HCT116 (cell line): Measurements from ENCODE around the gene MUC22. TPM values are rescaled to one million over a fixed set of nuclear protein-coding genes. Genes with fewer than 3 reads are reported as not detected.

Source experiments
- ATAC-seq: fragments of 200-7000 bp; cut with Tn5 transposase; 2 replicates; pipeline ENCODE4 v1.9.1; 2020; ENCODE audit warnings: mild to moderate bottlenecking, moderate library complexity
- BruUV-seq: library from RNA; stranded (reverse); fragments of 400-500 nt; replicated peaks from 2 replicates; lab custom pipeline; 2021; lab: Mats Ljungman, UMichigan
- CTCF ChIA-PET: fragments of 300-600 bp; sonication (Branson Sonifier 250); formaldehyde crosslinking; loops from one replicate; lab custom pipeline; 2021; ENCODE audit warnings: antibody characterized with exemption; lab: Charles Lee
- POLR2A ChIA-PET: fragments of 300-600, 350-600 bp; sonication (Branson Sonifier 250); formaldehyde crosslinking; loops from one replicate; lab custom pipeline; 2021; ENCODE audit warnings: antibody characterized with exemption; lab: Charles Lee
- RAD21 ChIA-PET, 2 experiments: fragments of 300-600 bp; sonication (Branson Sonifier 250); formaldehyde crosslinking; loops; one replicate each; lab custom pipeline; 2023; ENCODE audit warnings: low total read pairs in 2 of 2; ENCODE audit not compliant: uncharacterized antibody in 2 of 2, unreplicated experiment in 2 of 2, low non-redundant PET in 1 of 2; lab: Charles Lee
- DNase-seq: peaks from one replicate; pipeline ENCODE4 v3.0.0-alpha.2; 2010; ENCODE audit warnings: low read depth, low spot score
- H2AFZ ChIP-seq: fragments of 200-600 bp; shearing (Covaris generic), sonication (generic); 2 replicates; pipeline ENCODE4 v1.6.1; 2017; ENCODE audit warnings: low read depth, mixed run types, mixed read lengths, antibody characterized with exemption, low read length; ENCODE audit not compliant: poor library complexity, severe bottlenecking
- H3K27ac ChIP-seq: 2 replicates; pipeline ENCODE4 v1.5.1; 2012; ENCODE audit warnings: low read depth, low read length
- H3K27me3 ChIP-seq: fragments of 200-600 bp; sonication (generic); 2 replicates; pipeline ENCODE4 v1.6.1; 2016; ENCODE audit warnings: mixed run types, low read length, mixed read lengths; ENCODE audit not compliant: insufficient read depth
- H3K36me3 ChIP-seq, 2 experiments: fragments of 200-500 bp in 1 of 2; fragments of 200-600 bp in 1 of 2; sonication (Bioruptor generic) in 1 of 2; sonication (generic) in 1 of 2; 2 replicates each; pipeline versions ENCODE4 v1.5.1 to v1.6.1; 2014 to 2016; ENCODE audit warnings: low read length in 2 of 2, inconsistent platforms in 1 of 2, mixed read lengths in 1 of 2, mixed run types in 1 of 2; ENCODE audit not compliant: insufficient read depth in 2 of 2, control insufficient read depth in 1 of 2
- H3K4me1 ChIP-seq, 2 experiments: fragments of 200-600 bp in 1 of 2; sonication (generic) in 1 of 2; 2 replicates each; pipeline versions ENCODE4 v1.5.1 to v1.6.1; 2012 to 2017; ENCODE audit warnings: low read length in 2 of 2, inconsistent platforms in 1 of 2, mild to moderate bottlenecking in 1 of 2, mixed read lengths in 1 of 2, mixed run types in 1 of 2, moderate library complexity in 1 of 2; ENCODE audit not compliant: insufficient read depth in 2 of 2, control insufficient read depth in 1 of 2
- H3K4me2 ChIP-seq: fragments of 200-600 bp; sonication (generic); 2 replicates; pipeline ENCODE4 v1.6.1; 2017; ENCODE audit warnings: mixed run types, low read length, mixed read lengths
- H3K4me3 ChIP-seq, 2 experiments: fragments of 200-600 bp in 1 of 2; sonication (generic) in 1 of 2; replicated peaks in 1 of 2; 2 replicates each; pipeline ENCODE4 v1.5.1; 2011 to 2016; ENCODE audit warnings: low read length in 2 of 2, control low read depth in 1 of 2, low read depth in 1 of 2, mild to moderate bottlenecking in 1 of 2, mixed read lengths in 1 of 2, mixed run types in 1 of 2
- H3K79me2 ChIP-seq: fragments of 200-600 bp; sonication (generic); 2 replicates; pipeline ENCODE4 v1.6.1; 2017; ENCODE audit warnings: mild to moderate bottlenecking, mixed run types, low read length, moderate library complexity, mixed read lengths; ENCODE audit not compliant: insufficient read depth
- H3K9ac ChIP-seq: fragments of 200-600 bp; sonication (generic); 2 replicates; pipeline ENCODE4 v1.6.1; 2016; ENCODE audit warnings: low read length, mixed read lengths
- H3K9me2 ChIP-seq: fragments of 200-600 bp; sonication (generic), shearing (Covaris generic); 2 replicates; pipeline ENCODE4 v1.6.1; 2017; ENCODE audit warnings: mixed run types, mild to moderate bottlenecking, moderate library complexity; ENCODE audit not compliant: insufficient read depth
- H3K9me3 ChIP-seq, 2 experiments: fragments of 200-500 bp in 1 of 2; fragments of 200-600 bp in 1 of 2; sonication (Bioruptor generic) in 1 of 2; sonication (generic) in 1 of 2; 2 replicates each; pipeline ENCODE4 v1.6.1; 2014 to 2017; ENCODE audit warnings: low read length in 2 of 2, mixed read lengths in 2 of 2, inconsistent platforms in 1 of 2, low read depth in 1 of 2, mild to moderate bottlenecking in 1 of 2, mixed run types in 1 of 2, moderate library complexity in 1 of 2; ENCODE audit not compliant: control insufficient read depth in 1 of 2, insufficient read depth in 1 of 2
- H4K20me1 ChIP-seq: fragments of 200-600 bp; sonication (generic), shearing (Covaris generic); 2 replicates; pipeline ENCODE4 v1.6.1; 2017; ENCODE audit warnings: mixed run types, mild to moderate bottlenecking, moderate library complexity; ENCODE audit not compliant: insufficient read depth
- CBX3 ChIP-seq: IDR thresholded peaks from 2 replicates; pipeline ENCODE4 v1.6.1; 2012; ENCODE audit warnings: low read depth
- CEBPB ChIP-seq: IDR thresholded peaks from 2 replicates; pipeline ENCODE4 v1.6.1; 2012; ENCODE audit warnings: low read depth
- CTCF ChIP-seq, 3 experiments: fragments of 200-600 bp in 1 of 3; sonication (generic) in 1 of 3; IDR thresholded peaks in 2 of 3; conservative IDR thresholded peaks in 1 of 3; 2 replicates each; pipeline ENCODE4 v1.5.1; 2012 to 2017; ENCODE audit warnings: low read depth in 2 of 3, low read length in 2 of 3, antibody characterized with exemption in 1 of 3, borderline replicate concordance in 1 of 3, control low read depth in 1 of 3, mild to moderate bottlenecking in 1 of 3, mixed read lengths in 1 of 3, mixed run types in 1 of 3, moderate library complexity in 1 of 3; ENCODE audit not compliant: insufficient read depth in 1 of 3
- EGR1 ChIP-seq: IDR thresholded peaks from 2 replicates; pipeline ENCODE4 v1.6.1; 2012; ENCODE audit warnings: low read depth
- EZH2 ChIP-seq: fragments of 200-600 bp; sonication (generic); IDR thresholded peaks from 2 replicates; pipeline ENCODE4 v1.6.1; 2017; ENCODE audit warnings: antibody characterized with exemption, mixed run types
- FOSL1 ChIP-seq: IDR thresholded peaks from 2 replicates; pipeline ENCODE4 v1.6.1; 2012; ENCODE audit warnings: low read depth
- POLR2A ChIP-seq: IDR thresholded peaks from 2 replicates; pipeline ENCODE4 v1.7.0; 2011; ENCODE audit warnings: borderline replicate concordance; ENCODE audit not compliant: insufficient read depth, insufficient read length; ENCODE audit errors: extremely low read depth
- POLR2AphosphoS5 ChIP-seq: IDR thresholded peaks from 2 replicates; pipeline ENCODE4 v1.6.1; 2011; ENCODE audit warnings: mild to moderate bottlenecking, low read depth, low read length, moderate library complexity
- TCF7L2 ChIP-seq: IDR thresholded peaks from 2 replicates; pipeline ENCODE4 v1.7.0; 2011; ENCODE audit warnings: borderline replicate concordance, inconsistent platforms; ENCODE audit not compliant: insufficient read depth, insufficient read length; ENCODE audit errors: extremely low read depth
- ZBTB33 ChIP-seq: IDR thresholded peaks from 2 replicates; pipeline ENCODE4 v1.6.1; 2011; ENCODE audit warnings: mild to moderate bottlenecking, low read length, moderate library complexity; ENCODE audit not compliant: insufficient replicate concordance; ENCODE audit errors: extremely low read depth
- ZFX ChIP-seq: fragments of 450-650 bp; IDR thresholded peaks from 2 replicates; pipeline ENCODE4 v1.6.1; 2017
- ZNF274 ChIP-seq: fragments of 200-500 bp; sonication (Bioruptor generic); IDR thresholded peaks from 2 replicates; pipeline ENCODE4 v1.6.1; 2014; ENCODE audit warnings: mild to moderate bottlenecking, low read depth, low read length, inconsistent platforms
- intact Hi-C: fragments of 100-400 bp; cut with micrococcal nuclease; formaldehyde crosslinking; loops from 2 replicates; pipeline ENCODE4 v1.10.0; 2022
- total RNA-seq: library from RNA; stranded (reverse); gene quantifications from one replicate; pipeline ENCODE4 v1.2.1, GENCODE V29; 2021; ENCODE audit not compliant: unreplicated experiment

The MUC22 gene
- total RNA-seq, 1 experiment from 2014 or later = not detected

GRCh38 chr6:30983439-30983838 is 26.8 kb upstream of the MUC22 start, which contains the start of gene MUC21:
MUC21 (plus strand) TSS chr6:30983718; CDS start chr6:30983959, 241 bp downstream.
- H3K9me3 ChIP-seq = no peaks in the 10 kb centered on the region
- no peak within 1 kb of the TSS for H3K4me3 ChIP-seq
- no peak within 1 kb of the TSS for H3K4me2 ChIP-seq
- no peak for DNase-seq
- POLR2A ChIA-PET = interaction anchor here (0.5 kb wide), 1 partner anchor 155 kb away, joined by 3 read pairs; no protein-coding TSS in a partner anchor
- TF ChIP-seq EZH2 (no peak), CBX3 (no peak), ZFX (no peak), CEBPB (no peak), TCF7L2 (no peak), EGR1 (no peak), POLR2A (no peak), POLR2AphosphoS5 (no peak), FOSL1 (no peak), ZBTB33 (no peak), CTCF (IDR thresholded peaks at IDR 0.05 in 2 of 3, conservative IDR thresholded peaks at IDR 0.05 in 1 of 3; ENCODE audit: borderline replicate concordance in 1 of 3, insufficient read depth in 1 of 3, low read depth in 2 of 3, low read length in 2 of 3) (no peak), ZNF274 (no peak)
- TF ChIP-seq, all 23 proteins: peak for 0
- ATAC-seq = no peak
- no peaks in the 10 kb centered on the region for H3K9me2 ChIP-seq
- H3K9ac ChIP-seq = no peak within 1 kb of the TSS
- ChIA-PET CTCF (no interaction called here), RAD21 (no interaction called here)
- no peaks in the 10 kb centered on the region for H3K36me3 ChIP-seq
- H3K27ac ChIP-seq = no peak within 1 kb of the TSS
- no TSS peak for BruUV-seq
- H4K20me1 ChIP-seq = no peaks in the 10 kb centered on the region
- peaks cover 8 to 9% of the 10 kb centered on the region in 2 experiments; a peak in 3 of 4 replicates for H3K4me1 ChIP-seq
- no peak within 1 kb of the TSS for H2AFZ ChIP-seq
- H3K27me3 ChIP-seq = no peaks in the 10 kb centered on the region
- no peaks in the 10 kb centered on the region for H3K79me2 ChIP-seq
- intact Hi-C loops = no loop called here
